8988T (cell line): ENCODE results near the gene SKIC2.
A peak's percentile ranks its signal among the peaks of the same experiment; 100 is the strongest.

Experiments used
- DNase-seq: peaks from one replicate; pipeline ENCODE4 v3.0.0; 2011

The SKIC2 gene

GRCh38 chr6:31945507-31946369 lies 13.2 kb upstream of the SKIC2 start, which contains the start of gene CFB:
Gene CFB, plus strand, starts transcription at chr6:31946095. Its CDS starts 127 bp downstream, at chr6:31946222.
- no peak for DNase-seq

DNA sequence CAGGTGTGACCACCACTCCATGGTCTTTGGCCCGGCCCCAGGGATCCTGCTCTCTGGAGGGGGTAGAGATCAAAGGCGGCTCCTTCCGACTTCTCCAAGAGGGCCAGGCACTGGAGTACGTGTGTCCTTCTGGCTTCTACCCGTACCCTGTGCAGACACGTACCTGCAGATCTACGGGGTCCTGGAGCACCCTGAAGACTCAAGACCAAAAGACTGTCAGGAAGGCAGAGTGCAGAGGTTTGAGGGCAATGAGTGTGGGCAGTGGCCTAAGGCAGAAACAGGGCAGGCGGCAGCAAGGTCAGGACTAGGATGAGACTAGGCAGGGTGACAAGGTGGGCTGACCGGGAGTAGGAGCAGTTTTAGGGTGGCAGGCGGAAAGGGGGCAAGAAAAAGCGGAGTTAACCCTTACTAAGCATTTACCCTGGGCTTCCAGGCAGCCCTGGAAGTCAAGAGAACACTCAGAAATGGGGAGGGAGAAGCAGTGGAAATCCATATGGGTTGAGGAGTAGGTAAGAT lies 12.5 kb upstream of the SKIC2 start:
- DNase-seq = no peak

- DNase-seq = no peak
Measured at GRCh38 chr6:31947070-31947675, 11.8 kb upstream of the SKIC2 start.

GRCh38 chr6:31947864-31948263 lies 11.1 kb upstream of the SKIC2 start:
- no peak for DNase-seq

- DNase-seq = no peak
Measured at GRCh38 chr6:31948306-31948705, 10.7 kb upstream of the SKIC2 start.

- DNase-seq = no peak
Measured at GRCh38 chr6:31948753-31949413, 10.1 kb upstream of the SKIC2 start.

DNA sequence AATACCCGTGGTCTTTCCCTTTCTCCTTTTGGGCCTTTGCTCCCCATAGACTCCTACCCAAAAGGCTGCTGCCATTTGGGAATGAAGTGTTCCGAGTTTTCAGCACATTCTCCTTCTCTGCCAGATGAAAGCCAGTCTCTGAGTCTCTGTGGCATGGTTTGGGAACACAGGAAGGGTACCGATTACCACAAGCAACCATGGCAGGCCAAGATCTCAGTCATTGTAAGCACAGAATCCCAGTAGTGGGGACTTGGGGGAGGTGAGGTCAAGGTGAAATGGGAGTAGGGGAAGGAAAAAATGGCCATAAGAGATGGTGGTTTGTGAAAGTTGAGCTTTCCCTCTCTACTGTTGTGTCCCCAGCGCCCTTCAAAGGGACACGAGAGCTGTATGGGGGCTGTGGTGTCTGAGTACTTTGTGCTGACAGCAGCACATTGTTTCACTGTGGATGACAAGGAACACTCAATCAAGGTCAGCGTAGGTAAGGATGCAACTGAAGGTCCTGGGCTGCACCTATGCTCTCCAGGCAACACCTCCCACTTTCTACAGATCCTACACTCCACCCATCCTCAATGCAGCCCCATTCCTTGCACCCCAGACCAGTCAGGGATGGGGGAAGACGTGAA lies 8.9 kb upstream of the SKIC2 start:
- no peak for DNase-seq

DNA sequence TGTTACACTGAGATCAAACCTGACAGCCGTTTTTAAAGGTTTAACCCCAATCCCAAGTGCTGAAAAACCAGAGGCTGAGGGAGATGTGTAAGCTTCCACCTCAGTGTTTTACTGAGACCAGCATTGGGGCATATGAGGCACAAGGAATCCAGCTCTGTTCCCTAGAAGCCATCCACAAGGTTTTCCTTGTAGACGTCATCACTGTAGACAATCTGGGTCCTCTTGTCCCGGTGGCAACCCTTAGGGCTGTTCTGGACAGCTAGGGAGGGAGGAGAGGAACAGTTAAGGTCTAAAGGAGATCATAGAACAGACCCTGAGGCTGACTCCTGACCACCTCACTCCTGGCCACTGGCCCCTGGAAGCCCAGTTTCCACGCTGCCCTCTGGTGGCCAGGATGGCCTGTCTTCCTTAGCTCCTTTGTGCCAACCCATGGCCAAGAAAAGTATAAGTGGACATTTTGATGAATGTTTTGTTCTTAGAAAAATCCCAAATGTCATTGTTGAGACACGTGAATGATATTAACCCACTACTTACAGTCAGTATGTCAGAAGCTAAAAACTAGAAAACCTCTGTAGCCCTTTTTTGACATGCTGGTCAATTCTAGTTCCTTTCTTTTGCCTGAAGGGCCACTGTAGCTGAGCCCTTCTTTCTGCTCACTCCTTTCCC lies 6.7 kb upstream of the SKIC2 start:
- peak; percentile 79 for DNase-seq

DNA sequence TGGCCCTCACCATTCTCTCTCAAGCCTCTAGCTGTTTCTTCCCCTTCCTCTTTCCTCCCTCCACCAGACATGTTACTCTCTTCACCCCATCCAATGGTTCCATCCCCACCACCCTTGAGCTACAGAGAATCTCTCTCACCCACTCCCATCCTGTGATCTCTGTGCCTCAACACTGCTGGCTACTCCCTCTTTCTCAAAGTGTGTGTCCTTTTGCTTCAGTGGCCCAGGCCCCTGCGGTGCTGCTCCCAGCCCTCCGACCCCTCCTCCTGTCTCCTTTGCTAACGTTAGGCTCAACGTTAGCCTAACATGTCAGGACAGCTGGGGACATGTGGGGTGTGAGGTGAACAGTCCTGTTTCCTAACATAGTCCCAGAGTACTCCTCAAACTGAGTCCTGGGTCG lies 6.1 kb upstream of the SKIC2 start:
- no peak for DNase-seq

DNA sequence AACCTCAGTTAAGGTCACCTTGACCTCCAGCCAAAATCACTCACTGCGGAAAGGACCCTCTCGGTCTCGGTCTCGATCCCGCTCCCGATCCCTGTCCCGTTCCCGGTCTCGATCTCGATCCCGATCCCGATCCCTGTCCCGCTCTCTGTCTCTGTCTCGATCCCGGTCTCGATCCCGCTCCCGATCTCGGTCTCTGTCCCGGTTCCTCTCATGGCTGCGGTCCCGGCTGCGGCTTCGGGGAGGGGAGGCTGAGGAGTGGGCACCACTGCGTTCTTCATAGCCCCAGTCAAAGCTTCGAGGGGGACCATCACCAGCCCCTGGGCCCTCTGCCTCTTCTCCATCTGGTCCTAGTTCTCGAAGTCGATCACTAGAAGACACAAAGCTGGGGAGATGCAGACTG lies 4.5 kb upstream of the SKIC2 start:
- DNase-seq = no peak

DNA sequence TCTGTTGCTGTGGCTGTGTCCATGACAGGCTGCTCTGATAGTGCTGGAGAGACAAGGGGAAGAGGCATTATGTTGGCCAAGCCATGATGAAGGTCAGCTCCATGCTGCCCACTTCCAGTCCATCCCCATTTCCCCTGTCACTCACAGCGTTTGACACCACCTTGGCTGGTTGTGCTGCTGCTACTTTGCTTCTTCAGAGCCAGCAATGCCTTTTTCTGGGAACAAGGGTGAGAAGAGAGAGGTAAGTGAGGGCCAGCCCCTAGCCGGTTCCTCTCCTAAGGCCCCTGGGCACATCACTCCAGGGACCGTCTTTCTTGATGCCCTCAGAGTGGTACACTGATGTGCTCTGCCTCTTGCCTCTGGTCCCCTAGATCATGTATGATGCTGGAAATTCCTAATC lies 2.2 kb upstream of the SKIC2 start:
- DNase-seq = no peak

DNA sequence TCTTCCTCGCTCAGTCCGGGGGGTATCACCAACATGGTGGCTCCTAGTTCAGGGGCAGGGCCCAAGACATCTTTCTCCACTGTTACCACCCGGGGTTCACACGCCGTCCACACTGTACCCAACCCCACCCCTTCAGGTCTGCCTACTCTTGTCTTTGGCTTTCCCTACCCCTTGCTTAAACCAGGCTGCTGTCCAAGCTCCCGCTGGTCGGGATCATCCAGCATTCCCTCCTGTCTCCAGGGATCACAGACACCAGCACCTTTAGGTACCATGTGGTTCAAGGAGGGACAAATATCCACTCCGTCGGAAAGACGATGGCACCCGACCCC lies 599 bp upstream of the SKIC2 start:
- DNase-seq = no peak

- DNase-seq = no peak
Measured at GRCh38 chr6:31961616-31962015, 2.6 kb downstream of the SKIC2 start.

DNA sequence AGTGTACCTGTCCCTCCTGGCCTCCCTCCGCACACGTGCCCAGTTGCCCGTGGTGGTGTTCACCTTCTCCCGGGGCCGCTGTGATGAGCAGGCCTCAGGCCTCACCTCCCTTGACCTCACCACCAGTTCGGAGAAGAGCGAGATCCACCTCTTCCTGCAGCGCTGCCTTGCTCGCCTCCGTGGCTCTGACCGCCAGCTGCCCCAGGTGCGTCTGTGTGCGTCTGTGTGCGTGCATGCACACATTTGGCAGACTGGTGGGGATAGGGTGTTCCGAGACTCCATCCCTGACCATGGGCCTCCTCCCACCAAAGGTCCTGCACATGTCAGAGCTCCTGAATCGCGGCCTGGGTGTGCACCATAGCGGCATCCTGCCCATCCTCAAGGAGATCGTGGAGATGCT lies 4.9 kb downstream of the SKIC2 start:
- no peak for DNase-seq

DNA sequence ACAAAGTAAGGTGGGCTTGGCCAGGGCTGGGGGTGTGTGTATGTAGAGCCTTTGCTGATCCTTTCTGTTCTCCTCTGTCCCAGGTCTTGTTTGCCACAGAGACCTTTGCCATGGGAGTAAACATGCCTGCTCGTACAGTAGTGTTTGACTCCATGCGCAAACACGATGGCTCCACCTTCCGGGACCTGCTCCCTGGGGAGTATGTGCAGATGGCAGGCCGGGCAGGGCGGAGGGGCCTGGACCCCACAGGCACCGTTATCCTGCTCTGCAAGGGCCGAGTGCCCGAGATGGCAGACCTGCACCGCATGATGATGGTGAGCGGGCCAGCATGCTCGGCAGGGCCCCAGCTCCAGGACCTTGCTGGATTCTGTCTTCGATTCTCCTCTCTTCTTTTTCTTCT lies 6.7 kb downstream of the SKIC2 start:
- DNase-seq = no peak

DNA sequence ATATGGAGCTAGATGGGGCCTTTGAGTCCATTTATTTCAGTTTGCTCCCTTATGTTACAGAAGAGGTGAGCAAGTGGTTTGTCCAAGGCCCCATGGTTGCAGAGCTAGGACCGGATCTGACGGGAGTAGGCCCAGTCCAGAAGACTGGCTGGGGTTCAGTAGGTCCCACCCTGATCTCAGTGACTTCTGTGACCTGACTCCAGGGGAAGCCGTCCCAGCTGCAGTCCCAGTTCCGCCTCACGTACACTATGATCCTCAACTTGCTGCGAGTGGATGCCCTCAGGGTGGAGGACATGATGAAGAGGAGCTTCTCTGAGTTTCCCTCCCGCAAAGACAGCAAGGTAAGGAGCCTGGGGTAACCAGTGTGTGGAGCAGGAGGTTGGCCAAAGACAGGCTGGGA lies 7.5 kb downstream of the SKIC2 start:
- DNase-seq = no peak

DNA sequence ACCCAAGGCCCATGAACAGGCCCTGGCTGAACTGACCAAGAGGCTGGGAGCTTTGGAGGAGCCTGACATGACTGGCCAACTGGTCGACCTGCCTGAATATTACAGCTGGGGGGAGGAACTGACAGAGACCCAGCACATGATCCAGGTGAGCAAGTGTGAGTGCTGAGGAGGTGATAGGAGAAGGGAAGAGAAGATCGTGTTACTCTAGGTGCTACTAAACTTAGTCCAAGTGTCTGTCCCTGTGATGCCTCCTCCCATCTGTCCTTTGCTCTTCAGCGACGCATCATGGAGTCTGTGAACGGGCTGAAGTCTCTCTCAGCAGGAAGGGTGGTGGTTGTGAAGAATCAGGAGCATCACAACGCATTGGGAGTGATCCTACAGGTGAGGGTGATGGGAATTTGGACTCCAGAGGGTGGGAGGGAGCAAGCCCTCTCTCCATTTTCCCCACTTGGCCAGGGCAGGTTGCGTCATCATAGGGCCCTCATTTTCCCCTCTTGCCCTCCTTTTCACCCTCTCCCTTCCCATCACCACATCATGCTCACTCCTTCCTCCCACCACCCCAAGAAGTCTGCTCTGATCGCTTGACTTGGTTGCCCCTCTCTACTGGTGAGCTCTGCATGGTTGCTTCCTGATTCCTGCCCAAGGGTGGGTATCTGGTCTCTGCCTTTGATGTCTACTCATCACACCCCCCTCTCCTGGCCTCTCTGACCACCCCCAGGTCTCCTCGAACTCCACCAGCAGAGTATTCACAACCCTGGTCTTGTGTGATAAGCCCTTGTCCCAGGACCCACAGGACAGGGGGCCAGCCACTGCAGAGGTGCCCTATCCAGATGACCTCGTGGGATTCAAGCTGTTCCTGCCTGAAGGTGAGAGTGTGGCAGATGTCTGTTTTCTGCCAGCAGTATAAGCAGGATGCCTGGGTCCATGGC lies 8.3 kb downstream of the SKIC2 start:
- DNase-seq = no peak

DNA sequence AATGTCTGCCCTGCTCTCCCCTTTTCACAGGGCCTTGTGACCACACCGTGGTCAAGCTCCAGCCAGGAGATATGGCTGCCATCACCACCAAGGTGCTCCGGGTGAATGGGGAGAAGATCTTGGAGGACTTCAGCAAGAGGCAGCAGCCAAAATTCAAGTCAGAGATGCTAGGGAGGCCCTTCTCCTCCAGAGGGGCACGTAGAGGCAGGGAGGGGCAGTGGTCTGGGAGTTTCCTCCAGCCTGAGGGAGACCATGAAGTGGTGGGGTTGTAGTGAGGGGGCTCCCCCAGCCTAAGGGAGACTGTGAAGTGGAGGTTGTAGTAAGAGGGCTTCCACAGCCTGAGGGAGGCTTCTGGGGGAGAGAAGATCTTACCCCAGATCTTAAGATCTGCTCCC lies 8.9 kb downstream of the SKIC2 start:
- DNase-seq = no peak

DNA sequence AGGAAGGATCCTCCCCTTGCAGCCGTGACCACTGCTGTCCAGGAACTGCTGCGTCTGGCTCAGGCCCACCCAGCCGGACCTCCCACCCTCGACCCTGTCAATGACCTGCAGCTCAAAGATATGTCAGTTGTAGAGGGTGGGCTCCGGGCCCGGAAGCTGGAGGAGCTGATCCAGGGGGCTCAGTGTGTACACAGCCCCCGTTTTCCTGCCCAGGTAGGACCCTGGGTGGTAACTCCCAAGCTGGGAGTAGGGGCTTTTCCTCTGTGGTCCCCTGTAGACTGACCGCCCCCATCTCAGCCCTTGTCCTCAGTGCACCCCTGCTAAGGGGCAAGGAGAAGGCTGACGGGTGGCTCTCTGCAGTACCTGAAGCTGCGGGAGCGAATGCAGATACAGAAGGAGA lies 9.4 kb downstream of the SKIC2 start:
- no peak for DNase-seq

DNA sequence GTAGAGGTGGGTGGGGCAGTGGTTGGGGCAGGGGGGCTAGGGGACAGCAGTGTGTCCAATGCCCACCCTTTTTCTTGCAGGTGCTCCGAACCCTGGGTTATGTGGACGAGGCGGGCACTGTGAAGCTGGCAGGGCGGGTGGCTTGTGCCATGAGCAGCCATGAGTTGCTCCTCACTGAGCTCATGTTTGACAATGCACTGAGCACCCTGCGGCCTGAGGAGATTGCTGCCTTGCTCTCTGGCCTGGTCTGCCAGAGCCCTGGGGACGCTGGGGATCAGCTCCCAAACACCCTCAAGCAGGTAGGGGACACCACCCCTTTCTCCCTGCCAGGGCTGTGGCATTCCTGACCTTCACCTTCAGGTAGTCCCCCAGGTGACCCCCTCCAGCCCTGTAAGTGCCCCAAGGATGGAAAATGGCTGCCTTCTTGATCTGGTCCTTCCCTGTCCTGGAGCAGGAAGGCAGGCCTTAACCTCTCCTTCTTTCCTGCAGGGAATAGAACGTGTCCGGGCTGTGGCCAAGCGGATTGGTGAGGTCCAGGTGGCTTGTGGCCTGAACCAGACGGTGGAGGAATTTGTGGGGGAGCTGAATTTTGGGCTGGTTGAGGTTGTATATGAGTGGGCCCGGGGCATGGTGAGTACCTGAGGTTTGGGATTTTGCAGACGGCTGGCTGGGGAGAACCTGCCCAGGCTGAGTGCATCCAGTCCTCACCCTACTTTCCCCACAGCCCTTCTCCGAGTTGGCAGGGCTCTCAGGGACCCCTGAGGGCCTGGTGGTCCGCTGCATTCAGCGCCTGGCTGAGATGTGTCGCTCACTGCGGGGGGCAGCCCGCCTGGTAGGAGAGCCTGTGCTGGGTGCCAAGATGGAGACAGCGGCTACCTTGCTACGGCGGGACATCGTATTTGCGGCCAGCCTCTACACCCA lies 10.1 kb downstream of the SKIC2 start:
- DNase-seq = no peak
